Stimulated activated CD8-positive, alpha-beta memory T cell treated with anti-CD3 and anti-CD28 coated beads, Interleukin-4, amount 100 ng/mL, for 24 hours (primary cell): ENCODE data around the gene MRRF.
"Not testable (repeated sequence)": the region's sequence is repeated elsewhere in the genome, so short reads cannot be mapped to it uniquely, and the experiment has no call there.

ENCODE experiments used
- DNase-seq: peaks from one replicate; pipeline ENCODE4 v3.0.0-alpha.2; 2020; ENCODE audit warnings: low read depth

MRRF gene

GRCh38 chr9:122356627-122357026 lies 91.9 kb downstream of the MRRF start:
- no peak for DNase-seq

- no peak for DNase-seq
Measured at GRCh38 chr9:122360891-122361290, 96.2 kb downstream of the MRRF start.

- DNase-seq, result not testable (repeated sequence)
Measured at GRCh38 chr9:122363131-122363530, 98.4 kb downstream of the MRRF start.

- DNase-seq, result no peak
Measured at GRCh38 chr9:122364117-122364782, 99.6 kb downstream of the MRRF start.

- no peak for DNase-seq
Measured at GRCh38 chr9:122364783-122365150, 100.1 kb downstream of the MRRF start.

- no peak for DNase-seq
Measured at GRCh38 chr9:122366074-122366660, 101.5 kb downstream of the MRRF start.

- DNase-seq, result no peak
Measured at GRCh38 chr9:122367065-122367464, 102.4 kb downstream of the MRRF start.

GRCh38 chr9:122367774-122368460 lies 103.2 kb downstream of the MRRF start:
- DNase-seq, result no peak

- DNase-seq, result no peak
Measured at GRCh38 chr9:122368642-122369041, 104.0 kb downstream of the MRRF start.

GRCh38 chr9:122370303-122370702 lies 105.6 kb downstream of the MRRF start:
- no peak for DNase-seq

- no peak for DNase-seq
Measured at GRCh38 chr9:122370869-122371755, 106.4 kb downstream of the MRRF start, which contains the start of gene PTGS1. Gene PTGS1 (plus strand): TSS chr9:122371024. CDS start chr9:122371085, 61 bp downstream.

GRCh38 chr9:122371846-122372245 lies 107.2 kb downstream of the MRRF start:
- DNase-seq, result no peak

GRCh38 chr9:122372856-122373845 lies 108.5 kb downstream of the MRRF start:
- no peak for DNase-seq

GRCh38 chr9:122374885-122375420 lies 110.3 kb downstream of the MRRF start:
- DNase-seq, result no peak

- DNase-seq, result no peak
Measured at GRCh38 chr9:122376796-122377195, 112.1 kb downstream of the MRRF start.

GRCh38 chr9:122377241-122378164 lies 112.8 kb downstream of the MRRF start:
- no peak for DNase-seq

GRCh38 chr9:122378236-122378635 lies 113.6 kb downstream of the MRRF start:
- no peak for DNase-seq

- DNase-seq, result no peak
Measured at GRCh38 chr9:122379340-122379739, 114.7 kb downstream of the MRRF start.

- no peak for DNase-seq
Measured at GRCh38 chr9:122380293-122380692, 115.6 kb downstream of the MRRF start.
